ENCODE data around the gene ANKRD13C.

Gene ANKRD13C

DNA sequence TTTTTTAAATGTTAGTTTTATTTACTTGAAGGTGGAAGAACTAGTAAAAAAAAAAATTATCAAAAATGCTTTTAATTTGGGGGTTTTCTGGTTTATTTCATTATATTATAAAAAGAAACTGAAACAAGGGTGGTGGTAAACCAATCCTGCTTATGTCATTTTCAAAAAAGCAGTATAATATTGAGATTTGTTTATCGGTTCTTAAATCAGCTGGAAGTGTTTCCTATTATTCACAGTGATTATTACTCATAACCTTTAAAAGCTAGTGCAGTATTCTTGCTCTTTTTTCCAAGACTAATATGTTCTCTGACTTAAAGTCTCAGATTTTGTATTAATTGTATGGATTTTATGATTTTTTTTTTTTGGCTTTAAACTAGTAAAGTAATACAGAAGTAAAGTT is 143.7 kb downstream of the ANKRD13C start:
- DNase-seq, result no peak
